Bronchial epithelial cell (primary cell): ENCODE data around the gene TOGARAM2. TPM values are rescaled to one million over a fixed set of nuclear protein-coding genes. Genes with fewer than 3 reads are reported as not detected.

ENCODE experiments used
- DNase-seq: peaks from one replicate; pipeline ENCODE4 v3.0.0-alpha.2; 2010; ENCODE audit warnings: low read depth
- FAIRE-seq: peaks from 2 replicates; lab custom pipeline; 2011; peaks lifted over from hg19 to GRCh38; lab: Jason Lieb, UNC
- H3K27me3 ChIP-seq: 2 replicates; pipeline ENCODE4 v1.5.1; 2011; ENCODE audit warnings: low read length; ENCODE audit not compliant: control insufficient read depth, insufficient read depth
- H3K36me3 ChIP-seq: 2 replicates; pipeline ENCODE4 v1.5.1; 2011; ENCODE audit warnings: low read length; ENCODE audit not compliant: control insufficient read depth, insufficient read depth
- H3K4me3 ChIP-seq: 2 replicates; pipeline ENCODE4 v1.5.1; 2011; ENCODE audit warnings: mild to moderate bottlenecking, low read depth, low read length, control low read depth
- total RNA-seq: library from RNA; depleted of rRNA; stranded (reverse); fragments of >200 nt; gene quantifications from 2 replicates; pipeline ENCODE4 v1.2.1, GENCODE V29; 2014
- TF ChIP-seq, protein P1 (sequence below): IDR thresholded peaks from 2 replicates; pipeline ENCODE4 v1.5.1; 2011; ENCODE audit warnings: mild to moderate bottlenecking, moderate library complexity, low read length, control low read depth, inconsistent platforms; ENCODE audit not compliant: insufficient read depth, severe bottlenecking

The TOGARAM2 gene
- total RNA-seq, 1 donor from 2014 or later, result not detected

DNA sequence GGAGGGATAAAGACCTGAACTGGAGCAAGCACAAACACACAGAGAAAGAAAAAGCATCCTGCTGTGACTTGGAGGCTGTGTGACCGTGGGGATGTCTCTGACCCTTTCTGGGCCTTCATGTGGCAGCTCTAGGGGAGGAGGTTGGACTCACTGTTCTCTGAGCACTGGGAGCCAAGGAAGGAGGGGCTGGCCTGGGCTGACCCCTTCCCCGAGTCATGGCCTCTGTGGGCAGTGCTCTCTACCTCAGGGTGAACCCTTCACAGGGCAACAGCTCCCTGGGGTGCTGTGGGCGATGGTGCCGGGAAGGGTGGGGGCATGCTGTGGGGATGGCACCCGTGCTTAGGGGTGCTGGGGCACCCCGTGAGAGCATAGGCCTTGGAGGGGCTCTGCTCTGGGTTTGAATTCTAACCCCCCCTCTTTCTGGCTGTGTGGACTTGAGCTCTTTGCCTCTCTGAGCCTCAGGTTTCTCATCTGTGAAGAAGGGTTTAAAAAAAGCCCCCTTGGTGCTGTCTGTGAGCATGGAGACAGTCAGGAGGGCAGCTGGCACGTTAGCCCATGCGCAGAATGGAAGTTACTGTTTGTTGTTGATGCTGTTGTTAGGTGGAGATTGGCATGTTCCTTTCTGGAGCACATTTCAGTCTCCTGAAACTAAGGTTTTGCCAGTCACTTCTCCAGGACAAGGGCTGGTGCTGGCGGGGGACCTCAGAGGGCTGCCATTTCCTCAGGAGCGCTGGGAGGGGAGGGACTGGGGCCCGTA lies 700 bp downstream of the TOGARAM2 start:
- Histone ChIP-seq H3K4me3 (no peak overlapping the region), H3K27me3 (no peaks in the 10 kb centered on the region), H3K36me3 (no peaks in the 10 kb centered on the region)
- DNase-seq (no peak), FAIRE-seq (no peak)
- TF ChIP-seq, protein P1, sequence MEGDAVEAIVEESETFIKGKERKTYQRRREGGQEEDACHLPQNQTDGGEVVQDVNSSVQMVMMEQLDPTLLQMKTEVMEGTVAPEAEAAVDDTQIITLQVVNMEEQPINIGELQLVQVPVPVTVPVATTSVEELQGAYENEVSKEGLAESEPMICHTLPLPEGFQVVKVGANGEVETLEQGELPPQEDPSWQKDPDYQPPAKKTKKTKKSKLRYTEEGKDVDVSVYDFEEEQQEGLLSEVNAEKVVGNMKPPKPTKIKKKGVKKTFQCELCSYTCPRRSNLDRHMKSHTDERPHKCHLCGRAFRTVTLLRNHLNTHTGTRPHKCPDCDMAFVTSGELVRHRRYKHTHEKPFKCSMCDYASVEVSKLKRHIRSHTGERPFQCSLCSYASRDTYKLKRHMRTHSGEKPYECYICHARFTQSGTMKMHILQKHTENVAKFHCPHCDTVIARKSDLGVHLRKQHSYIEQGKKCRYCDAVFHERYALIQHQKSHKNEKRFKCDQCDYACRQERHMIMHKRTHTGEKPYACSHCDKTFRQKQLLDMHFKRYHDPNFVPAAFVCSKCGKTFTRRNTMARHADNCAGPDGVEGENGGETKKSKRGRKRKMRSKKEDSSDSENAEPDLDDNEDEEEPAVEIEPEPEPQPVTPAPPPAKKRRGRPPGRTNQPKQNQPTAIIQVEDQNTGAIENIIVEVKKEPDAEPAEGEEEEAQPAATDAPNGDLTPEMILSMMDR, result no peak

- FAIRE-seq (no peak), DNase-seq (no peak)
- TF ChIP-seq, protein P1, result no peak
- H3K27me3 ChIP-seq, result no peaks in the 10 kb centered on the region
- no peak overlapping the region for H3K4me3 ChIP-seq
- no peaks in the 10 kb centered on the region for H3K36me3 ChIP-seq
Measured at GRCh38 chr2:28982381-28982950, 1.4 kb downstream of the TOGARAM2 start.

- TF ChIP-seq, protein P1, result no peak
- DNase-seq, result no peak
- H3K4me3 ChIP-seq, result no peak overlapping the region
- H3K27me3 ChIP-seq, result no peaks in the 10 kb centered on the region
- H3K36me3 ChIP-seq, result no peaks in the 10 kb centered on the region
- FAIRE-seq, result no peak
Measured at GRCh38 chr2:28986429-28986828, 5.3 kb downstream of the TOGARAM2 start.

DNA sequence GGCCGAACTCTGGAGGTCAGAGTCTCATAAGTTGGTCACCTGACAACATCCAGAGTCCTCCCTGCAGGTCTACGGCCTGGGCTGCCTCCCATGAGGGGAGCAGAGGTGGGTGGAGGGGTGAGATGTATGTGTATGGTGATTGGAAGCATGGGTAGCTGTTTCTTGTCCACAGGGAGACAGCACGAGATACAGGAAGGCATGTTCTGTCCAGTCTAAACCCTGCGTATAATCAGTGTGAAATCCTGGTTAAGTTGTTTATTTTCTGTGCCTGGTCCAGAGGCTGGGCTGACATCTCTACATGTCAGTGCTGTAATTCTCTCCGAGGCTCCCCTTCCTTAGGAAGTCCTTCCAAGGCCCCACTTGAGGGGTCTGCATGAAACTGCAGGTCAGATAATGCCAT lies 8.9 kb downstream of the TOGARAM2 start:
- DNase-seq (no peak), FAIRE-seq (peak; percentile 32)
- Histone ChIP-seq H3K27me3 (no peaks in the 10 kb centered on the region), H3K36me3 (no peaks in the 10 kb centered on the region), H3K4me3 (no peak overlapping the region)
- TF ChIP-seq, protein P1, result no peak

DNA sequence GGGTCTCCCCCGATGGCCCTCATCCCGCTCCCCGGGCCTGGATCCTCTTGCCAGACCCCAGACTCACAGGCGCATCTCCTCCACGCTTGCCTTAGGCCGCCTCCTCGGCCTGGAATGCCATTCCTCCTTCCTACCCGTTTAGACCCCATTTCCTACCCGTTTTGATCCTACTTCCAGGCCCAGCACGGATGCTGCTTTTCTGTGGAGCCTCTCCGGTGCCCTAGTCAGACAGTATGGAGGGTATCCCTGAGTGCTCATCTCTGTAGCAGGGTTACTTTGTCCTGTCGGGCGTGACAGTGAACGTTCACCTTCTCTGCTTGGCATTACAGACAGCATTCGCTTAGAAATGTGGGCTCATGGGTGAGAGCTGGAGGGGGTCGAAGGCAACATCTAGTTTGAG lies 9.3 kb downstream of the TOGARAM2 start:
- H3K27me3 ChIP-seq, result no peaks in the 10 kb centered on the region
- no peak for FAIRE-seq
- TF ChIP-seq, protein P1, result no peak
- DNase-seq, result no peak
- no peaks in the 10 kb centered on the region for H3K36me3 ChIP-seq
- H3K4me3 ChIP-seq, result no peak overlapping the region
